Brain pericyte (primary cell): ENCODE measurements around the gene DOCK3.

Source experiments
- DNase-seq: peaks from one replicate; pipeline ENCODE4 v3.0.0-alpha.2; 2012; ENCODE audit warnings: low read depth, low spot score

DOCK3 gene

GRCh38 chr3:51398595-51399310 lies 724.0 kb downstream of the DOCK3 start:
- DNase-seq, result no peak

- no peak for DNase-seq
Measured at GRCh38 chr3:51400166-51400565, 725.4 kb downstream of the DOCK3 start.

GRCh38 chr3:51401735-51402134 lies 727.0 kb downstream of the DOCK3 start:
- DNase-seq, result no peak

GRCh38 chr3:51403675-51404074 lies 728.9 kb downstream of the DOCK3 start:
- no peak for DNase-seq

- no peak for DNase-seq
Measured at GRCh38 chr3:51408021-51408420, 733.3 kb downstream of the DOCK3 start.

- no peak for DNase-seq
Measured at GRCh38 chr3:51408813-51409212, 734.1 kb downstream of the DOCK3 start.

- no peak for DNase-seq
Measured at GRCh38 chr3:51422211-51422610, 747.5 kb downstream of the DOCK3 start.

GRCh38 chr3:51426921-51427320 lies 752.2 kb downstream of the DOCK3 start:
- no peak for DNase-seq

GRCh38 chr3:51429138-51429537 lies 754.4 kb downstream of the DOCK3 start:
- no peak for DNase-seq
